ENCODE results near the gene TK2.

TK2 gene

GRCh38 chr16:66552286-66553177, 2.6 kb upstream of the TK2 start, which contains the start of gene CKLF:
TSS of gene CKLF (plus strand) at chr16:66552576. CDS start at chr16:66552716, 140 bp downstream.
- peaks cover 28% of the 10 kb centered on the region for H3K36me3 Mint-ChIP-seq (ENCODE audit: low read depth)
- H3K9me3 Mint-ChIP-seq, result no peaks in the 10 kb centered on the region
- H3K27me3 Mint-ChIP-seq (ENCODE audit: low read depth), result no peaks in the 10 kb centered on the region
- peaks cover 63% of the 10 kb centered on the region for H3K4me1 Mint-ChIP-seq
- TF ChIP-seq, protein P1, sequence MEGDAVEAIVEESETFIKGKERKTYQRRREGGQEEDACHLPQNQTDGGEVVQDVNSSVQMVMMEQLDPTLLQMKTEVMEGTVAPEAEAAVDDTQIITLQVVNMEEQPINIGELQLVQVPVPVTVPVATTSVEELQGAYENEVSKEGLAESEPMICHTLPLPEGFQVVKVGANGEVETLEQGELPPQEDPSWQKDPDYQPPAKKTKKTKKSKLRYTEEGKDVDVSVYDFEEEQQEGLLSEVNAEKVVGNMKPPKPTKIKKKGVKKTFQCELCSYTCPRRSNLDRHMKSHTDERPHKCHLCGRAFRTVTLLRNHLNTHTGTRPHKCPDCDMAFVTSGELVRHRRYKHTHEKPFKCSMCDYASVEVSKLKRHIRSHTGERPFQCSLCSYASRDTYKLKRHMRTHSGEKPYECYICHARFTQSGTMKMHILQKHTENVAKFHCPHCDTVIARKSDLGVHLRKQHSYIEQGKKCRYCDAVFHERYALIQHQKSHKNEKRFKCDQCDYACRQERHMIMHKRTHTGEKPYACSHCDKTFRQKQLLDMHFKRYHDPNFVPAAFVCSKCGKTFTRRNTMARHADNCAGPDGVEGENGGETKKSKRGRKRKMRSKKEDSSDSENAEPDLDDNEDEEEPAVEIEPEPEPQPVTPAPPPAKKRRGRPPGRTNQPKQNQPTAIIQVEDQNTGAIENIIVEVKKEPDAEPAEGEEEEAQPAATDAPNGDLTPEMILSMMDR (IDR thresholded peaks at IDR 0.05; ENCODE audit: unreplicated experiment in 3 of 3), result no peak
- peak within 1 kb of the TSS; percentile 90 to 95 (median 91) for H3K27ac Mint-ChIP-seq
- peak within 1 kb of the TSS; percentile 90 to 93 (median 92) for H3K4me3 Mint-ChIP-seq

GRCh38 chr16:66551788-66552285, 1.9 kb upstream of the TK2 start:
- Mint-ChIP-seq H3K4me1 (peaks cover 63% of the 10 kb centered on the region), H3K9me3 (no peaks in the 10 kb centered on the region), H3K27ac (peak overlapping the region; percentile 90 to 95 (median 91)), H3K27me3 (ENCODE audit: low read depth) (no peaks in the 10 kb centered on the region), H3K36me3 (ENCODE audit: low read depth) (peaks cover 33% of the 10 kb centered on the region), H3K4me3 (peak overlapping the region; percentile 90 to 93 (median 92))
- TF ChIP-seq, protein P1 (IDR thresholded peaks at IDR 0.05; ENCODE audit: unreplicated experiment in 3 of 3), result no peak

DNA sequence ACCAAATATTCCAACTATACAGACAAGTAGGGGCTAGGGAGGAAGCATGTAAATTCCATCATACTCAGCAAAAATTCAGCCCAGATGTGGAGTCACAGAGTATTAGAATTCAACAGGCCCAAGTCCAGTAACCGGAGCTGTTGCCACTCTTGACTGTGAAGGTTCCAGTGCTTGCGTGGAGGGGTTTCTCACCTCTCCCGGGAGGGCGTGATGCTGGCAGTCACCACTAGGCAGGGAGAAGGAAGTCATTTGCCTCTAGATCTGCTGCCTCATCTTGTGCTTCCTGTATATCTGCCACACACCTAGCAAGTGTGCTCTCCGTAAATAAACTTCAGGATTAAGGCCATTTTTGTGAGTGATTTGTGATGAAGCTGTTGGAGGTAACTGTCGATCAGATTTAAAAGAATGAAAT, 1.4 kb upstream of the TK2 start:
- Mint-ChIP-seq H3K36me3 (ENCODE audit: low read depth) (peaks cover 35% of the 10 kb centered on the region), H3K27me3 (ENCODE audit: low read depth) (no peaks in the 10 kb centered on the region), H3K9me3 (no peaks in the 10 kb centered on the region), H3K27ac (peak overlapping the region; percentile 90 to 95 (median 91)), H3K4me1 (peaks cover 63% of the 10 kb centered on the region), H3K4me3 (peak overlapping the region; percentile 90 to 93 (median 92))
- TF ChIP-seq, protein P1 (IDR thresholded peaks at IDR 0.05; ENCODE audit: unreplicated experiment in 3 of 3), result peak in 2 of 3 experiments; percentile 8 to 28

- TF ChIP-seq, protein P1 (IDR thresholded peaks at IDR 0.05; ENCODE audit: unreplicated experiment in 3 of 3), result no peak
- Mint-ChIP-seq H3K4me3 (peak overlapping the region; percentile 80 to 82 (median 81)), H3K27ac (peak overlapping the region; percentile 79 to 93 (median 79)), H3K9me3 (no peaks in the 10 kb centered on the region), H3K36me3 (ENCODE audit: low read depth) (peaks cover 38% of the 10 kb centered on the region), H3K27me3 (ENCODE audit: low read depth) (no peaks in the 10 kb centered on the region), H3K4me1 (peaks cover 45% of the 10 kb centered on the region)
Measured at GRCh38 chr16:66548868-66549267, 1.1 kb downstream of the TK2 start.

GRCh38 chr16:66548068-66548467, 1.9 kb downstream of the TK2 start:
- H3K9me3 Mint-ChIP-seq, result no peaks in the 10 kb centered on the region
- H3K4me1 Mint-ChIP-seq, result peaks cover 37% of the 10 kb centered on the region
- H3K4me3 Mint-ChIP-seq, result peak overlapping the region; percentile 69 to 82 (median 80)
- no peaks in the 10 kb centered on the region for H3K27me3 Mint-ChIP-seq (ENCODE audit: low read depth)
- peaks cover 31% of the 10 kb centered on the region for H3K36me3 Mint-ChIP-seq (ENCODE audit: low read depth)
- H3K27ac Mint-ChIP-seq, result peak overlapping the region; percentile 79 to 93 (median 79)
- TF ChIP-seq, protein P1 (IDR thresholded peaks at IDR 0.05; ENCODE audit: unreplicated experiment in 3 of 3), result no peak
